Measurements from ENCODE around the gene USP25. TPM values are rescaled to one million over a fixed set of nuclear protein-coding genes. Genes with fewer than 3 reads are reported as not detected.
A peak's percentile ranks its signal among the peaks of the same experiment; 100 is the strongest.

USP25 gene
- total RNA-seq, 3 donors from 2014 or later = 33.5 to 48.2 (median 43.3) TPM

DNA sequence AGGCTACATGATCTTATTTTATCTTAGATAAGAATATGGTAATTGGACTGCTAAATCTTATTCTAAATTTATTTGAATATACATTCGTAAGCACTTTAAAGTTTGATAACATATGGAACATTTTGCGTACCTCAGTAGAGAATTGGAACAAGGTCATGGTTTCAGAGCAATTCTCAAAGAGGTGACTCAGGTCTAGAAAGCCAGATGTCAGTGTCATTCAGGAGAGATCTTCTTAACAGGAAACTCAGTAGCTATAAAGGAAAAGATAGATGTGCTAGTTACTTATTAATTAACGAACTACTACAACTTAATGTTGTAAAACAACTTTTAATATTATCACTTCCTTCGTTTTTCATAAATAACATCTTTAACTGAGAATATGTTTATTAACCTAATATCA, 142.5 kb downstream of the USP25 start:
- ATAC-seq (no peak), DNase-seq (no peak)
- H3K9me3 ChIP-seq = no peaks in the 10 kb centered on the region
- no peak overlapping the region for H3K4me3 ChIP-seq
- H3K4me1 ChIP-seq (ENCODE audit: low read depth) = no peaks in the 10 kb centered on the region
- TF ChIP-seq CTCF (IDR thresholded peaks at IDR 0.05) = no peak
- H3K36me3 ChIP-seq (ENCODE audit: low read depth) = no peaks in the 10 kb centered on the region
- intact Hi-C loops (cut with DNase I, micrococcal nuclease) = no loop called here

DNA sequence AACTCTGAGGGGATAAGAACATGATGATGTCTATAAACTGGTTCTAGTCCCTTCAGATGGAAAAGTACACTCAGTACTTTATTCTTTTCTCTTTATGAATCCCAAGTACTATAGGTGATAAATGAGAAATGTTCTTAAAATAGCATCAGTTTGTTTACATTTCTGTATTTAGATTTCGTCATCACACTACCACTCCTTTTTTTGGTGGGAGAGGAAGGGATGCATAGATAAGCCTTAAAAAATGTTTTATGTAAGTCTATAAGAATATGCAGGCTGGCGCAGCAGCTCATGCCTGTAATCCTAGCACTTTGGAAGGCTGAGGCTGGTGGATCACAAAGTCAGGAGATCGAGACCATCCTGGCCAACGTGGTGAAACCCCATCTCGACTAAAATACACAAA, 144.8 kb downstream of the USP25 start:
- H3K9me3 ChIP-seq = no peaks in the 10 kb centered on the region
- H3K4me3 ChIP-seq = no peak overlapping the region
- intact Hi-C loops (cut with DNase I, micrococcal nuclease) = no loop called here
- TF ChIP-seq CTCF (IDR thresholded peaks at IDR 0.05) = no peak
- H3K36me3 ChIP-seq (ENCODE audit: low read depth) = no peaks in the 10 kb centered on the region
- peak; percentile 66 for ATAC-seq
- H3K4me1 ChIP-seq (ENCODE audit: low read depth) = no peaks in the 10 kb centered on the region
- DNase-seq = no peak

DNA sequence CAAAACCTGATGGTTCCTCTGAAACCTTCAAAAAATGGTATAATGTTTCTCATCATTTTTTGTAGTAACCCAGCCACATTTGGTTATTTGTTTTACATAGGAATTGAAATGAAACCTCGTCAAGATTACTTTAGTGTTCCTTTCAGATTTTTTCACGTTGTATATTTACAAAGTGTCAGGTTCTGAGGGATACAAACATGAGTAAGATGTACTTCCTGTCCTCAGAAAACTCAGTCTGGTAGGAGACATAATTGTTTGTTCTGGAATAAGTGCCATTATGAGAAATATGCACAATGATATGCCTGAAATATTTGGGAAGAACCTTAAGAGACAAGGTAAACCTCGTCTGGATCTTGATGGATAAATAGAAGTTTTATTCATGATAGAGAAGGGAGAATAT, 145.5 kb downstream of the USP25 start:
- Histone ChIP-seq H3K36me3 (ENCODE audit: low read depth) (no peaks in the 10 kb centered on the region), H3K4me3 (no peak overlapping the region), H3K9me3 (peaks cover under 1% of the 10 kb centered on the region), H3K4me1 (ENCODE audit: low read depth) (no peaks in the 10 kb centered on the region)
- intact Hi-C loops (cut with DNase I, micrococcal nuclease) = no loop called here
- no peak for TF ChIP-seq CTCF (IDR thresholded peaks at IDR 0.05)
- DNase-seq (no peak), ATAC-seq (no peak)

- DNase-seq (no peak), ATAC-seq (no peak)
- H3K4me3 ChIP-seq = no peak overlapping the region
- no peaks in the 10 kb centered on the region for H3K36me3 ChIP-seq (ENCODE audit: low read depth)
- no peak for TF ChIP-seq CTCF (IDR thresholded peaks at IDR 0.05)
- no peaks in the 10 kb centered on the region for H3K9me3 ChIP-seq
- intact Hi-C loops (cut with DNase I, micrococcal nuclease) = no loop called here
- H3K4me1 ChIP-seq (ENCODE audit: low read depth) = no peaks in the 10 kb centered on the region
Observed at GRCh38 chr21:15893902-15894301, 164.1 kb downstream of the USP25 start.

- ATAC-seq = no peak
- H3K4me1 ChIP-seq (ENCODE audit: low read depth) = no peaks in the 10 kb centered on the region
- TF ChIP-seq CTCF (IDR thresholded peaks at IDR 0.05) = no peak
- DNase-seq = no peak
- no peaks in the 10 kb centered on the region for H3K9me3 ChIP-seq
- intact Hi-C loops (cut with DNase I, micrococcal nuclease) = no loop called here
- no peaks in the 10 kb centered on the region for H3K36me3 ChIP-seq (ENCODE audit: low read depth)
- no peak overlapping the region for H3K4me3 ChIP-seq
Observed at GRCh38 chr21:15894596-15894995, 164.8 kb downstream of the USP25 start.
